Subcutaneous adipose tissue (tissue), 4 donors: ENCODE results near the gene RAP1GAP2. TPM values are rescaled to one million over a fixed set of nuclear protein-coding genes. Genes with fewer than 3 reads are reported as not detected.
"Not testable (repeated sequence)": the region's sequence is repeated elsewhere in the genome, so short reads cannot be mapped to it uniquely, and the experiment has no call there.

Experiments
- small RNA-seq: library from RNA; depleted of rRNA; stranded (forward); fragments of <200 nt; gene quantifications from one replicate; pipeline ENCODE3, GENCODE V24; 2016
- total RNA-seq, 4 donors: library from RNA; depleted of rRNA; stranded (reverse); fragments of >200 nt; gene quantifications; one replicate each; pipeline ENCODE4 v1.1.0, GENCODE V29; 2016
- TF ChIP-seq, protein P1 (sequence below): fragments of 450-650 bp; IDR thresholded peaks from one replicate; pipeline ENCODE4 v1.5.1; 2016; ENCODE audit warnings: low read depth, mild to moderate bottlenecking, control low read depth, antibody characterized with exemption, moderate library complexity

Gene RAP1GAP2
- total RNA-seq, 4 donors from 2014 or later, result 1.9 to 6.1 (median 3.4) TPM

- TF ChIP-seq, protein P1, sequence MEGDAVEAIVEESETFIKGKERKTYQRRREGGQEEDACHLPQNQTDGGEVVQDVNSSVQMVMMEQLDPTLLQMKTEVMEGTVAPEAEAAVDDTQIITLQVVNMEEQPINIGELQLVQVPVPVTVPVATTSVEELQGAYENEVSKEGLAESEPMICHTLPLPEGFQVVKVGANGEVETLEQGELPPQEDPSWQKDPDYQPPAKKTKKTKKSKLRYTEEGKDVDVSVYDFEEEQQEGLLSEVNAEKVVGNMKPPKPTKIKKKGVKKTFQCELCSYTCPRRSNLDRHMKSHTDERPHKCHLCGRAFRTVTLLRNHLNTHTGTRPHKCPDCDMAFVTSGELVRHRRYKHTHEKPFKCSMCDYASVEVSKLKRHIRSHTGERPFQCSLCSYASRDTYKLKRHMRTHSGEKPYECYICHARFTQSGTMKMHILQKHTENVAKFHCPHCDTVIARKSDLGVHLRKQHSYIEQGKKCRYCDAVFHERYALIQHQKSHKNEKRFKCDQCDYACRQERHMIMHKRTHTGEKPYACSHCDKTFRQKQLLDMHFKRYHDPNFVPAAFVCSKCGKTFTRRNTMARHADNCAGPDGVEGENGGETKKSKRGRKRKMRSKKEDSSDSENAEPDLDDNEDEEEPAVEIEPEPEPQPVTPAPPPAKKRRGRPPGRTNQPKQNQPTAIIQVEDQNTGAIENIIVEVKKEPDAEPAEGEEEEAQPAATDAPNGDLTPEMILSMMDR, result not testable (repeated sequence)
Observed at GRCh38 chr17:3063507-3063906, 267.3 kb downstream of the RAP1GAP2 start, which contains the start of gene OR1D5. Gene OR1D5 (minus strand): TSS chr17:3063607. CDS start chr17:3063607, 0 bp downstream.

Small RNA genes within 50 kb of the gene (small RNA-seq; reads per million reads assigned to genes)
- not detected for gene MIR1253
- not detected for gene hsa-mir-1253

Other genes starting within 250 kb of the RAP1GAP2 start
- 100 to 1,000 TPM; 102 to 145 (median 138) TPM for gene PAFAH1B1, start 202.8 kb upstream of the RAP1GAP2 start, total RNA-seq
- gene CLUH, start 84.7 kb upstream of the RAP1GAP2 start, total RNA-seq, result 100 to 1,000 TPM in 1 of 4 donors, 10 to 100 TPM in 3; 34.7 to 112 (median 39.4) TPM
- gene CCDC92B, start 46.8 kb upstream of the RAP1GAP2 start, total RNA-seq, result not detected